HepG2 (cell line): ENCODE data around the gene PPP1R13B. TPM values are rescaled to one million over a fixed set of nuclear protein-coding genes. Genes with fewer than 3 reads are reported as not detected.

ENCODE experiments used
- AHR ChIP-seq: IDR thresholded peaks from 2 replicates; pipeline ENCODE4 v1.6.1; 2018; ENCODE audit warnings: missing genetic modification reagents, missing compliant biosample characterization
- FOXA3 ChIP-seq: IDR thresholded peaks from 2 replicates; pipeline ENCODE4 v1.6.1; 2016; ENCODE audit warnings: missing genetic modification reagents, missing compliant biosample characterization
- HINFP ChIP-seq: sonication (generic); formaldehyde crosslinking; IDR thresholded peaks from 2 replicates; pipeline ENCODE4 v1.4.0; 2020; ENCODE audit warnings: low read depth, mild to moderate bottlenecking, missing genetic modification reagents
- HOXA9 ChIP-seq: sonication (generic); formaldehyde crosslinking; IDR thresholded peaks from 2 replicates; pipeline ENCODE4 v1.8.1; 2022; ENCODE audit warnings: missing genetic modification reagents, mild to moderate bottlenecking, moderate library complexity, borderline replicate concordance
- MEIS1 ChIP-seq: sonication (generic); formaldehyde crosslinking; IDR thresholded peaks from 2 replicates; pipeline ENCODE4 v1.9.0; 2021; ENCODE audit warnings: mild to moderate bottlenecking, missing genetic modification reagents, moderate library complexity, borderline replicate concordance
- NFIB ChIP-seq: sonication (generic); formaldehyde crosslinking; IDR thresholded peaks from 2 replicates; pipeline ENCODE4 v1.9.0; 2021; ENCODE audit warnings: missing genetic modification reagents, mild to moderate bottlenecking, borderline replicate concordance
- PBX3 ChIP-seq: sonication (generic); formaldehyde crosslinking; IDR thresholded peaks from 2 replicates; pipeline ENCODE4 v1.8.1; 2023; ENCODE audit warnings: missing genetic modification reagents, inconsistent platforms, borderline replicate concordance
- SCMH1 ChIP-seq: sonication (generic); formaldehyde crosslinking; IDR thresholded peaks from 2 replicates; pipeline ENCODE4 v1.9.0; 2021; ENCODE audit warnings: missing genetic modification reagents, mild to moderate bottlenecking, borderline replicate concordance
- THAP11 ChIP-seq: IDR thresholded peaks from 2 replicates; pipeline ENCODE4 v1.6.1; 2016; ENCODE audit warnings: missing biosample characterization, missing genetic modification reagents
- TIGD3 ChIP-seq: sonication (generic); formaldehyde crosslinking; IDR thresholded peaks from 2 replicates; pipeline ENCODE4 v1.5.1; 2020; ENCODE audit warnings: mild to moderate bottlenecking, missing genetic modification reagents, borderline replicate concordance
- ZHX1 ChIP-seq: sonication (generic); formaldehyde crosslinking; IDR thresholded peaks from 2 replicates; pipeline ENCODE4 v1.8.1; 2022; ENCODE audit warnings: low read depth, mild to moderate bottlenecking, missing genetic modification reagents
- ZHX2 ChIP-seq, 2 experiments: sonication (generic) in 1 of 2; formaldehyde crosslinking in 1 of 2; IDR thresholded peaks; 2 replicates each; pipeline versions ENCODE4 v1.6.1 to v1.9.0; 2014 to 2022; ENCODE audit warnings: antibody characterized with exemption in 1 of 2, borderline replicate concordance in 1 of 2, inconsistent platforms in 1 of 2, low read depth in 1 of 2, missing genetic modification reagents in 1 of 2
- ZNF557 ChIP-seq: sonication (generic); formaldehyde crosslinking; IDR thresholded peaks from 2 replicates; pipeline ENCODE4 v1.4.0; 2020; ENCODE audit warnings: missing genetic modification reagents
- ZNF768 ChIP-seq: sonication (generic); formaldehyde crosslinking; IDR thresholded peaks from 2 replicates; pipeline ENCODE4 v1.4.0; 2020; ENCODE audit warnings: missing genetic modification reagents
- ZNF883 ChIP-seq: sonication (generic); formaldehyde crosslinking; IDR thresholded peaks from 2 replicates; pipeline ENCODE4 v1.5.1; 2020; ENCODE audit warnings: mild to moderate bottlenecking, missing genetic modification reagents; ENCODE audit errors: not compliant biosample characterization
- polyA plus RNA-seq, 8 experiments: library from polyadenylated mRNA; depleted of rRNA in 3 of 8; stranded (reverse) in 7 of 8; unstranded in 1 of 8; fragments of >200 nt; fragmentation: Illumina TruSeq in 4 of 8; extraction: Trizol in 4 of 8; gene quantifications; 2 replicates each; pipeline versions ENCODE4 v1.2.1 to v1.2.3, GENCODE V29; 2011 to 2016; ENCODE audit warnings: low read depth in 4 of 8, missing spikeins in 1 of 8, mixed read lengths in 1 of 8; ENCODE audit not compliant: insufficient read depth in 1 of 8
- total RNA-seq, 5 experiments: library from RNA; depleted of rRNA; stranded (reverse); fragments of >200 nt; fragmentation: Illumina TruSeq; extraction: Trizol; gene quantifications; 2 replicates each; pipeline ENCODE4 v1.2.3, GENCODE V29; 2016; ENCODE audit warnings: low read depth in 1 of 5

The PPP1R13B gene
- total and polyA plus RNA-seq, 2 of the 13 experiments (the other 11 are each of a cell fraction or from before 2014, with no cell fraction given): 4.6 to 9.4 TPM

- TF ChIP-seq ZHX1 (no peak), TIGD3 (CRISPR knock-in tag) (no peak), ZNF557 (no peak), ZHX2 (IDR thresholded peaks at IDR 0.05; ENCODE audit: low read depth) (no peak), ZHX2 (CRISPR knock-in tag; IDR thresholded peaks at IDR 0.05; ENCODE audit: borderline replicate concordance) (no peak), SCMH1 (CRISPR knock-in tag) (no peak), ZNF768 (CRISPR knock-in tag) (peak; percentile 12; the same call in 1 of the 2 replicates), FOXA3 (CRISPR knock-in tag) (0 out of 2 replicates have a peak, but pooled peaks have one; percentile 10), MEIS1 (CRISPR knock-in tag) (no peak), THAP11 (CRISPR knock-in tag) (peak; percentile 37; the same call in 1 of the 2 replicates), AHR (CRISPR knock-in tag) (no peak), NFIB (CRISPR knock-in tag) (no peak), HOXA9 (CRISPR knock-in tag) (no peak), ZNF883 (CRISPR knock-in tag) (no peak), HINFP (CRISPR knock-in tag) (no peak), PBX3 (CRISPR knock-in tag) (no peak)
Observed at GRCh38 chr14:103847451-103848174, at the start of gene PPP1R13B (continued).
